GM18517 (cell line): ENCODE data around the gene CCR5AS.
"Not testable (repeated sequence)": the region's sequence is repeated elsewhere in the genome, so short reads cannot be mapped to it uniquely, and the experiment has no call there.

ENCODE experiments used
- ATAC-seq: cut with Tn5 transposase; IDR thresholded peaks from one replicate; pipeline ENCODE4 v1.9.1; 2021; ENCODE audit warnings: mild to moderate bottlenecking, moderate library complexity; ENCODE audit not compliant: unreplicated experiment

CCR5AS gene

GRCh38 chr3:46359733-46360493 lies 47.0 kb downstream of the CCR5AS start:
- peak; percentile 60 for ATAC-seq

GRCh38 chr3:46358466-46358865 lies 48.4 kb downstream of the CCR5AS start:
- no peak for ATAC-seq

DNA sequence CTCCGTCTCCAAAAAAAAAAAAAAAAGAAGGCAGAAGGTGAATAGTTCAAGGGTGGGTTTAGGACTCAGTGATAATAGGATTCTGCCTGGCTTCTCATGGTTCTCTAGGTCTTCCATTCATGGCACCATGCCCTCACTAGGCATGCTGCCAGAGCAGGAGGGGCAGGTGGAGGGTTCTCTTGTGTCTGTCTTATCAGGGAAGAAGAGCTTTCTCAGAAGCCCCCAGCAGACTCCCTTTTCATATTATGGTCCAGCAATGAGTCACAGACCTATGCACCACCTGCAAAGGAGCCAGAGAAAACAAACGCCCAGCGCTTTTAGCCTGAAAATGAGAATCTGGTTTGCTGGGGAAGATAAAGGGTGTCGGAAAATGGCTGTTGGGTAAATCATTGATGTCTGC lies 50.0 kb downstream of the CCR5AS start:
- ATAC-seq: no peak

DNA sequence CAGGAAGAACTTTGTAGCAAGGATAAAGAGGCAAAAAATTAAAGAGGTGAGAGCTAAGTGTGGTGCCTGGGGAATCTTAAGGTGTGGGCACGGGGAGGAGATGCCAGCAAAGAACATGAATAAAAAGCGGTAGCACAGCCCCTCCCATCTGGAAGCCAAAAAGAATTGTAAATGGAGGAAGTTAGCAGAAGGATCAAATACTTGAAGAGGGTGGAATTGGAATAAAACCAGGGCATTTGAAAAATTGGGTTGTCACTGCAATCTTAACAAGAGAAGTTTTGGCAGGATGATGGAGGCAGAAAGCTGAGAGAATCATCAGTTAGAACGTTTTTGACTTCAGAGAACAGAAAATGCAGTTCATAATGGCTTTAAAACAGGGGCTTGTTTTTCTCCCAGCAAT lies 50.6 kb downstream of the CCR5AS start:
- no peak for ATAC-seq

GRCh38 chr3:46354984-46355383 lies 51.9 kb downstream of the CCR5AS start:
- no peak for ATAC-seq

- ATAC-seq: no peak
Measured at GRCh38 chr3:46354478-46354877, 52.4 kb downstream of the CCR5AS start.

DNA sequence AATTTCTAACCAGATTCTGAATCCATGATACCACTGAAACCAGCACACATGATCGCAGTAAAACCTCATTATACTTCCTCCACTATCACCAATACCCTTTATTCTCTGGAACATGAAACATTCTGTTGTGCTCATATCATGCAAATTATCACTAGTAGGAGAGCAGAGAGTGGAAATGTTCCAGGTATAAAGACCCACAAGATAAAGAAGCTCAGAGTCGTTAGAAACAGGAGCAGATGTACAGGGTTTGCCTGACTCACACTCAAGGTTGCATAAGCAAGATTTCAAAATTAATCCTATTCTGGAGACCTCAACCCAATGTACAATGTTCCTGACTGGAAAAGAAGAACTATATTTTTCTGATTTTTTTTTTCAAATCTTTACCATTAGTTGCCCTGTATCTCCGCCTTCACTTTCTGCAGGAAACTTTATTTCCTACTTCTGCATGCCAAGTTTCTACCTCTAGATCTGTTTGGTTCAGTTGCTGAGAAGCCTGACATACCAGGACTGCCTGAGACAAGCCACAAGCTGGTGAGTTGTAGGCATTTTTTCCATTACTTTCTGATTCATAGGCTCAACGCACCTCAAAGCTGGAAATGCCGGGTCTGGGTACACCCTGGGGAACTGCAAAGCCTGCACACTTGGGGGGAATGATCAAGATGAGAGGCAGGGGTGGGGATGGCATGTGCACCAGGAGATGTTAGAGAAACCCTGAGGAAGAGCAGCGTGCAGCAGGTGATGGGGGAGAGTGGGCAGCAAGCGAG lies 53.0 kb downstream of the CCR5AS start, which contains the start of gene CCR2:
Gene CCR2, plus strand, starts transcription at position 465 of the 764 bp plus-strand sequence. CDS start 3,417 bp downstream, outside the sequence.
- ATAC-seq: no peak

DNA sequence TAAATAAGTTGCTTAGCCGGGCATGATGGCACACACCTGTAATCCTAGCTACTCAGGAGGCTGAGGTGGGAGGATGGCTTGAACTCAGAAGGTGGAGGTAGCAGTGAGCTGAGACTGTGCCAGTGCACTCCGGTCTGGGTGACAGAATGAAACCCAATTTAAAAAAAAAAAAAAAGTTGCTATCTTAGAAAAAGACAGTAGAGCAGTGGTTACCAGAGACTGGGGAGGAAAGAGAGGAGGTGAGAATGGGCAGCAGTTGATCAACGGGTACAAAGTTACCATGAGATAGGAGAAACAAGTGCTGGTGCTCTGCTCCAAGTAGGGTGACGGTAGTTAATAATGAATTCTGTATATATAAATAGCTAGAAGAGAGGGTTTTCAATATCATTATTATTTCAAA lies 53.8 kb downstream of the CCR5AS start:
- ATAC-seq: no peak

DNA sequence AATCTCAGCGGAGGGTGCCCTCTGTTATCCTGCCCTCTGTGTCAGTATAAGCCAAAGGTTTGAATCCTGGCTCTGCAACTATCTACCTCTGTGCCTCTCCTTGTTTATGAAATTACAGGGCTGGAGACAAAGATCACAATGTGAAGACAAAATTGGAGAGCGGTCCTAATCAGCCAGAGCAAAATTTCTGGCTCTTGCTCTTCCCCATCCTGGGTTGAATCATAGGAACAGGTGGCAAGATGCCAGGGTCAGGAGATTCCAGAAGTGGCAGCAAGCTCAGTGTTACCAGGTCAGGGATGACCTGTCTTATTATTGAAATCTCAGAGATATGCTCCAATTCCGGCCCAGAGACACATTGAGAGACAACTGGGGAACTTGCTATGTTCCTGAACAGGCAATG lies 55.2 kb downstream of the CCR5AS start:
- no peak for ATAC-seq

DNA sequence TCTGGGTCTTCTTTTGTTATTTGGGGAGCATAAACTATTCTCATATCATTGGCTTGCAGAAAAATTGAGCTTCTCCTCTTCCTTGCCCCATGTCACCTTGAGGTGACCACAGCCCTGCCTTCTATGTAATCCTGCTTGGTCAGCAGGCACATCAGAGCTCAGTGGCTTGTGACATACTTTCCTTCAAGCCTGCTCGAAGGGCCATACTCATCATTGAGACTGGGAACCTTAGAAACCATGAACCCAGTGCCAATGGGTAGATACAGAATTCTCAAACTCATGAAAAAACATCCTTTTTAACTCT lies 56.7 kb downstream of the CCR5AS start:
- peak; percentile 42 for ATAC-seq

DNA sequence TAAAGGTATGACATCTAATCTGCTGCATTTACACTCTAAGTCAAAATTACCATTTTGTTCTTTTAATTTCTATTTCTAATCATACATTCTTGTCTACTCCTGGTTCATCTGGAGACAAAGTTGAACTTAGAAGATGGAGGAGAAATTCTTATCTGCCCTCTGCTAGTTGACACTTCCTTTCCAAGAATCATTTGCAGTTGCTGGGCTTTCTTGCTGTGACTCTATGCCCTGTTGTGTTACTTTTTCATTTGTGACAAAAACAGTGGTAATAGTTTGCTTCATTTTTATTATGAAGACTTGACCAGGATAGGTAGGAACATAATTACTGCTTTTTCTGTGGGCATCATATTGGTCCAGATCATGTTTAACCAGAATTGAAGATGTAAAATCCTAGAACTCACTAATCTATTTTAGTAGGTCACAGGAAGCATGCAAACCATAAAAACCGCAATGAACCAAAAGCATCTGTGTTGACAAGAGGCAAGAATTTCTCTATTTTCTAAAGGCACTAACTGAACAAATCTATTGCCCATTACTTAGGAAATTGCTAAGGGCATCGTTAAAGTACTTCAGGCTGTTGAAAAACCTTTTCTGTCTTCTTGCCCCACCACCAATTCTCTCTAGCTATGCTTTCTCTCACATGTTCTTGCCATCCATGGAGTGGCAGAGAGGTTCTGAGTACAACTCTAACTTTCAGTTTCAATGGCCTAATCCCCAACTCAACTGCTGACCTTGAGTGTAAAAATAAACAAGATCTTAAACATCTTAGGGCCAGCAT lies 57.2 kb downstream of the CCR5AS start:
- ATAC-seq: peak; percentile 80

DNA sequence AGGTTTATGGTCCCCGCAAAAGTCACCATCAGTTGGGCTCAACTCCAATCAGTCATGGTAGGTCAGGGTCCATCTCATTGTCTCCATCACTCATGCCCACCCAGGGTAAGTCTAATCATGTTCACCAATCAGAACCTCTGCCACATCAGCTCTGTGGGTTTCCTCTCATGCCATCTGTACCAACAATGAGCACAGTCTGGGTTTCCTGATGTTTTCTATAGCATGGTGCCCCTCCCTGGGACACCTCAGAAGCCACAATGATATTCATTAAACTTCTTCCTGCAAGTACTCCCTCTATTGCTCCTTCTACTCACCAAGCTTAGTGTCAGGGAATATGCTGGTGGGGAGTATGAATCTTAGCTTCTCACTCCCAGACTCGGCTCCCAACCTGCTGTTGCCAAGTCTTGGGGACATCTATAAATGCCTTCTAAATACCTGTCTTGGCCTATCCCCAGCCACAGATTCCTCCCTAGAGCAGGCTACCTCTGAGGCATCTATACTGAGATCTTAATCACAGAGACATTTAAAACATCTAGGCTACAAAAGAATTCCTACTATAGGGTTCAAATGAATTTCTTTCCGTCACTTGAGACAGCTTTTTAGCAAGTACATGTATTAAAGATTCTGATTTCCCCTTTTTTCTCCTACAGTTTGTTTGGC lies 57.9 kb downstream of the CCR5AS start:
- ATAC-seq: no peak

- no peak for ATAC-seq
Measured at GRCh38 chr3:46344476-46344875, 62.4 kb downstream of the CCR5AS start.

GRCh38 chr3:46338840-46339239 lies 68.0 kb downstream of the CCR5AS start:
- no peak for ATAC-seq

DNA sequence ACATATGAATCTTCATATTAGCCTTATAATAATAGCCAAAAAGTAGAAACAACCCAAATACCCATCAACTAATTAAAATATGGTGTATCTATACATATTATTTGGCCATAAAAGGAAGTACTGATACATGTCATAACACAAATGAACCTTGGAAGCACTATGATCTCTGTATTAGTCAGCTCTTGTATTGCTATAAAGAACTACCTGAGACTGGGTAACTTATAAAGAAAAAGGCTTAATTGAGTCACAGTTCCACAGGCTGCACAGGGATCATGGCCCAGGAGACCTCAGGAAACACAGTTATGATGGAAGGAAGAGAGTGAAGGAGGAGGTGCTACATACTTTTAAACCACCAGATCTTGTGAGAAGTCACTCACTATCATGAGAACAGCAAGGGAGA lies 69.0 kb downstream of the CCR5AS start:
- no peak for ATAC-seq

- no peak for ATAC-seq
Measured at GRCh38 chr3:46335541-46335940, 71.3 kb downstream of the CCR5AS start.

DNA sequence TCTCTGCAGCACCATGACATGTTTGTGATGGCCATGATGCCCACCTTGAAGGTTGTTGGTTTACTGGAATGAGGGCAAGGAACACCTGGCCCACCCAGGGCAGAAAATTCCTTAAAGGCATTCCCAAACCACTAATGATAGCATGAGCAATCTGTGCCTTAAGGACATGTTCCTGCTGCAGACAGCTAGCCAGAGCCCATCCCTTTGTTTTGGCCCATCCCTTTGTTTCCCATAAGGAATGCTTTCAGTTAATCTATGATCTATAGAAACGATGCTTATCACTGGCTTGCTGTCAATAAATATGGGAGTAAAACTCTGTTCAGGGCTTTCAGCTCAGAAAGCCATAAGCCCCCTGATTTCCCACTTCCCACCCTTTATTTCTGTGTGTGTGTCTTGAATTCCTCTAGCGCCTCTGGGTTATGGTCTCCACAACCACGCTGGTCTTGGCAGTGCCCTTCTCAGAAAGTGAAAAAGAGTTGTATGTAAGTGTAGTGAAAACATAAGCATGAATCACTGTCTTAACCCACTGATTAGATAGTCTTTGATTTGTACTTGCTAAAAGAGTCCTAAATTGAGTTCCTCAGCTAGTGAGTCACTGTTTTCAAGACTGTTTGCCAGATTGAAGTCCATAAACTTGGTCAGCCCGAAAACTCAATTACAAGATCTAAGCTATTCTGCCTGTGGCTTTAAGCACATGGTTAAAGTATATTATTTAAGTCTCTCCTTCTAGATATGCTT lies 72.0 kb downstream of the CCR5AS start:
- ATAC-seq: no peak

GRCh38 chr3:46330676-46331075 lies 76.2 kb downstream of the CCR5AS start:
- ATAC-seq: not testable (repeated sequence)

DNA sequence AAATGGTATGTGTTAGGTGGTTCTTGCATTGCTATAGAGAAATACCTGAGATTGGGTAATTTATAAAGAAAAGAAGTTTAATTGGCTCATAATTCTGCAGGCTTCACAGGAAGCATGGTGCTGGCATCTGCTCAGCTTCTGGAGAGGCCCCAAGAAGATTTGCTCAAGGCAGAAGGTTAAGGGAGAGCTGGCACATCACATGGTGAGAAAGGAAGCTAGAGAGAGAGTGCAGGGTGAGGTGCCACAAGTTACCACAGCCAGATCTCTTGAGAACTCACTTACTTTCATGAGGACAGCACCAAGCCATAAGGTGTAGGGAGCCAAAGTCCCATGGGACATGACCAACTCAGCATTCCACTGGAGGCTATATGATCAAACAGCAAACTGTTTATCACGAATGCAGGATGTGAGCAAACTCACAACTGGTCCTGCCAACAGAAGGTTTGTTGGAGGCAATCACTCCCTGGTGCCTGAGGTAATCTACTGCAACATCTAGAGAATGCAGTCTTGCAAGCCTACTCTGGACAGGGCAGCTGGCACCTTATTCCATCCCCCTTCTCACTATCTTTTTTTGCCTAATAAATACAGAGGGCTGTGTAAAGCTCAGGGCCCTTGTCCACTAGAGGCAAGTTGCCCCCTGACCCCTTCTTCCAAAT lies 81.1 kb downstream of the CCR5AS start:
- ATAC-seq: no peak

DNA sequence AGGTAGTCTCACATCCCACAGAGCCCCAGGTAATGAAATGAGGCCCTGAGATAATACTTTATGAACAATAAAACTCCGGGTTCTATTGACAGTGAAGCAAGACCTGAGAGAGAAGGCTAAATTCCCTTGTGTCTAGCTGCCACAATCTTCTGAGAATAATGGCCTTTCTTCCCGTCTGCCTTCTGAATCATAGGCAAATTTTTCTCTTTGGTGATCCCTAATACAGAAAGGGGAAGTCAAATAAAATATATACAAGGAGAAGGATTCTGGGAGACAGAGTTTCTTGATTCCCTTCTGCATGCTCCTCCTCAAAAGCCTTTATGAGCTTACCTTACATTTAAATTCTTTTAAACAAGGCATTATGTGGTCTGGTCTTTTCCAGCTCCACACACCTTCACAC lies 82.8 kb downstream of the CCR5AS start:
- no peak for ATAC-seq
